Rectal smooth muscle tissue (tissue), 1 donor: ENCODE results near the gene ETFA.

Experiments used
- H3K27ac ChIP-seq: one replicate; pipeline ENCODE4 v1.7.0; 2013; ENCODE audit warnings: low read depth, low read length, inconsistent platforms
- H3K27me3 ChIP-seq: one replicate; pipeline ENCODE4 v1.7.0; 2013; ENCODE audit warnings: low read length; ENCODE audit not compliant: control insufficient read depth, insufficient read depth
- H3K36me3 ChIP-seq: one replicate; pipeline ENCODE4 v1.7.0; 2013; ENCODE audit warnings: low read length; ENCODE audit not compliant: control insufficient read depth, insufficient read depth
- H3K4me1 ChIP-seq: one replicate; pipeline ENCODE4 v1.7.0; 2013; ENCODE audit warnings: low read length; ENCODE audit not compliant: control insufficient read depth, insufficient read depth
- H3K4me3 ChIP-seq: one replicate; pipeline ENCODE4 v1.7.0; 2013; ENCODE audit warnings: low read length
- H3K9ac ChIP-seq: one replicate; pipeline ENCODE4 v1.7.0; 2013; ENCODE audit warnings: low read length

The ETFA gene

GRCh38 chr15:76209523-76209922, 101.7 kb downstream of the ETFA start:
- H3K4me3 ChIP-seq: no peak overlapping the region
- H3K4me1 ChIP-seq: no peaks in the 10 kb centered on the region
- H3K27me3 ChIP-seq: no peaks in the 10 kb centered on the region
- no peak overlapping the region for H3K27ac ChIP-seq
- no peak overlapping the region for H3K9ac ChIP-seq
- peaks cover 10% of the 10 kb centered on the region for H3K36me3 ChIP-seq

DNA sequence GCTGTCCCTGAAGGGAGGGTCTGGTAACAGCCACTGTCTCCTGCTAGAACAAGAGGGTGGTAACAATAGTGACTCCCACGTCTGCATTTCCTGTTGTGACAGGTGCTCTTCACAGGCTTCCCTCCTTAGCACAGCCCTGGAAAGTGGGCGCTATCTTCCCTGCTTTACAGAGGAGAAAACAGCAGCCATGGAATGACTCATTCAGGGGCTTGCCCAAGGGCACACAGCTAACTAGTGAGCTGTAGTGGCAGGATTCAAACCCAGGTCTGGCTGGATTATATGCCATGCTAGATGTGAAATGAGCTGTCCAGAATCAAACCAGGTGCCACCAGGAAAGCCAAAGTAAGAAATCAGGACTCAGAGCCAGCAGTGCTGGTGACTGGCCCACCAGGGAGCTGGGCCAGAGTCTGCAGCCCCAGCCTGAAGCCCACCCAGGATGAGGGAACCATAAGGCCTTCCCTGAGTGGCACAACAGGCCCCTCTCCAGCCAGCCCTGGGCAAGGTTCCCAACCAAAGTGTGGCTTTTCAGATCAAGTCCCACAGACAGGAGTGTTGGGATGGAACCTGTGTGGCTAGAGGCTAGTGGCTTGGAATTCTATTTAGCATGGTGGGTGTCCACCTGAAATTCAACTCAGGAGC, 102.4 kb downstream of the ETFA start:
- no peaks in the 10 kb centered on the region for H3K4me1 ChIP-seq
- H3K9ac ChIP-seq: no peak overlapping the region
- no peak overlapping the region for H3K27ac ChIP-seq
- no peak overlapping the region for H3K4me3 ChIP-seq
- peaks cover 10% of the 10 kb centered on the region for H3K36me3 ChIP-seq
- H3K27me3 ChIP-seq: no peaks in the 10 kb centered on the region

- H3K27ac ChIP-seq: no peak overlapping the region
- H3K4me3 ChIP-seq: no peak overlapping the region
- H3K4me1 ChIP-seq: no peaks in the 10 kb centered on the region
- H3K27me3 ChIP-seq: no peaks in the 10 kb centered on the region
- H3K36me3 ChIP-seq: peaks cover 10% of the 10 kb centered on the region
- H3K9ac ChIP-seq: no peak overlapping the region
These were observed 103.0 kb downstream of the ETFA start for GRCh38 chr15:76208084-76208785.

GRCh38 chr15:76206325-76206976, 104.8 kb downstream of the ETFA start:
- H3K36me3 ChIP-seq: peaks cover 4% of the 10 kb centered on the region
- no peak overlapping the region for H3K4me3 ChIP-seq
- H3K9ac ChIP-seq: no peak overlapping the region
- no peaks in the 10 kb centered on the region for H3K27me3 ChIP-seq
- H3K27ac ChIP-seq: no peak overlapping the region
- no peaks in the 10 kb centered on the region for H3K4me1 ChIP-seq

DNA sequence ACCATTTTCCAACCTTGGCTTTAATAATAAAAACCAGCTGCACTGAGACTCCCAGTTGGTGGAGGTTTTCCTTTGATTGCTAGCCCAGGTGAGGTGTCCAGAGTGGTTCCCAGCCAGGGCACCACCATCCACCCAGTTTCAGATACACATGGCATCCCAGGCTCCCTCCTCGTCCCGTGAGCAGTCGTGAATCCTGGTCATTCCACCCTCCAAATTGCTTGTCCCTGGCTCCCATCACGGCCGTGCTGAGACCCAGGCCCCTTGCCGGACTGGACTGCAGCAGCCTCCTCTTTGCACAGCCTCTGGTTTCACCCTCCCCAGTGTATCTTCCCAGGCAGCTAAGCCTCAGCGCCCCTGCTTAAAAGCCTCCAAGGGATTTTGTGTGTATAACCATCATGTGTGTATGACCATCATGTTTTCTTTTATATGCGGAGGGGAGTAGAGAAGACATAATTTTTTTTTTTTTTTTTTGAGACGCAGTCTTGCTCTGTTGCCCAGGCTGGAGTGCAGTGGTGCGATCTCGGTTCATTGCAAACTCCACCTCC, 106.3 kb downstream of the ETFA start:
- no peaks in the 10 kb centered on the region for H3K36me3 ChIP-seq
- no peak overlapping the region for H3K27ac ChIP-seq
- no peak overlapping the region for H3K9ac ChIP-seq
- no peak overlapping the region for H3K4me3 ChIP-seq
- no peaks in the 10 kb centered on the region for H3K4me1 ChIP-seq
- H3K27me3 ChIP-seq: no peaks in the 10 kb centered on the region

DNA sequence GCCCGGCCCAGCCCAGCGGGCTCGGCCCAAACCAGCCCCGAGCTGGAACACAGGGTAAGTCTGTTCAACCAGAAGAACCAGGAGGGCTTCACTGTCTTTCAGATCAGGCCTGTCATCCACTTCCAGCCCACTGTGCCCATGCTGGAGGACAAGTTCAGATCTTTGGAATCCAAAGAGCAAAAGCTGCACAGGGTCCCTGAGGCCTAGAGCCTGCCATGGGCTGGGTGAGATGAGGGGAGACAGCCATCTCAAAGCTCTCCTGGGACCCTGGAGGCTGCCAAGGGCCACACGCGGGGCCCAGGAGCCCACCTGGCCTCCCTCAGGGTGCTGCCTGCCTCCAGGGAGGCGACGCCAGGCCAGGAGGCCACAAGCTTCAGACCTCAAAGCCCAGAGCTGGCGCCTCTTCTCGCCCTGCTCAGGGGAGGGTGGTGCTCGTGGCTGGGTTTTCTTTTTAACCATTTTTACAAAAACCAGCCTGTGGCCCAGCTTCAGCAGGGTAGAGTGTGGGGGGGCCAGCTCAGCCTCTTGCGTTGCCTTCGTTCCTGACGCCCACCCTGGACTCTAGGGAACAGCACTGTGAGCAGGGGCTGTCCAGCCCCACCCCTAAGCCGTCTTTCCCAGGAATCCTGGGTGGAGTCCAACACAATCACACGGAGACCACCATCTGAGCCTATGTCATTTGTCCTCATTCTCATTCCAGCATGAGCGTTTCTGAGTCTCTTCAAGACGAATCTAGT, 107.0 kb downstream of the ETFA start:
- no peaks in the 10 kb centered on the region for H3K27me3 ChIP-seq
- no peak overlapping the region for H3K4me3 ChIP-seq
- no peak overlapping the region for H3K27ac ChIP-seq
- no peak overlapping the region for H3K9ac ChIP-seq
- H3K4me1 ChIP-seq: peaks cover 1% of the 10 kb centered on the region
- H3K36me3 ChIP-seq: no peaks in the 10 kb centered on the region

DNA sequence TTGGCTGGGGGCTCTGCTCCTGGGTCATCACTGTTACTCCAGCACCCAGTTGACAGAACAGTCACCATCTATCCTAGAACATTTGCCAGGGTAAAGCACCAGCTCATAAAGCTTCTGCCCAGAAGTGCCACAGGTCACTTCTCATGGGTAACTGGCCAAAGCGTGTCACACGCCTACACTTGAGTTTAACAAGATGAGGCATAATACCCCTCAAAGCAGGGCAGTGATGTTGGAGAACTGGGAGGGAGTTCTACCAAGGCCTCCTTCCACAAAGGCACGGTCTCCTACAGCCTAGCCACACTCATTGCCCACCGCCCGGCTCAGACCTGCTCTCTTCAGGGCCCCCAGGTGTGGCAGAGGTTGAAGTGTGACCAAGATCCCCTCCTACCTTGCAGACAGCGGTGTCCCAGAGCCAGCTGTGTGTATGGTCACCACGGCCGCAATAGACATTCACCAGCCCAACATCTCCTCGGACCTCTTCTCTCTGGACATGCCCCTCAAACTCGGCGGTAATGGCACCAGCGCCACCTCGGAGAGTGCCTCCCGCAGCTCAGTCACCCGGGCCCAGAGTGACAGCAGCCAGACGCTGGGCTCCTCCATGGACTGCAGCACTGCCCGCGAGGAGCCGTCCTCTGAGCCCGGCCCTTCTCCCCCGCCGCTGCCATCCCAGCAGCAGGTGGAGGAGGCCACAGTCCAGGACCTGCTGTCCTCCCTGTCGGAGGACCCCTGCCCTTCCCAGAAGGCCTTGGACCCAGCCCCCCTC, 107.7 kb downstream of the ETFA start:
- H3K27ac ChIP-seq: no peak overlapping the region
- H3K27me3 ChIP-seq: no peaks in the 10 kb centered on the region
- no peak overlapping the region for H3K4me3 ChIP-seq
- no peaks in the 10 kb centered on the region for H3K36me3 ChIP-seq
- H3K4me1 ChIP-seq: peaks cover 3% of the 10 kb centered on the region
- H3K9ac ChIP-seq: no peak overlapping the region

- Histone ChIP-seq H3K4me3 (no peak overlapping the region), H3K27ac (no peak overlapping the region), H3K4me1 (peaks cover 13% of the 10 kb centered on the region), H3K36me3 (no peaks in the 10 kb centered on the region), H3K27me3 (no peaks in the 10 kb centered on the region), H3K9ac (no peak overlapping the region)
These were observed 109.6 kb downstream of the ETFA start for GRCh38 chr15:76201536-76202255.

GRCh38 chr15:76200641-76201105, 110.6 kb downstream of the ETFA start:
- Histone ChIP-seq H3K27me3 (no peaks in the 10 kb centered on the region), H3K4me3 (no peak overlapping the region), H3K9ac (no peak overlapping the region), H3K36me3 (no peaks in the 10 kb centered on the region), H3K27ac (no peak overlapping the region), H3K4me1 (peaks cover 19% of the 10 kb centered on the region)

DNA sequence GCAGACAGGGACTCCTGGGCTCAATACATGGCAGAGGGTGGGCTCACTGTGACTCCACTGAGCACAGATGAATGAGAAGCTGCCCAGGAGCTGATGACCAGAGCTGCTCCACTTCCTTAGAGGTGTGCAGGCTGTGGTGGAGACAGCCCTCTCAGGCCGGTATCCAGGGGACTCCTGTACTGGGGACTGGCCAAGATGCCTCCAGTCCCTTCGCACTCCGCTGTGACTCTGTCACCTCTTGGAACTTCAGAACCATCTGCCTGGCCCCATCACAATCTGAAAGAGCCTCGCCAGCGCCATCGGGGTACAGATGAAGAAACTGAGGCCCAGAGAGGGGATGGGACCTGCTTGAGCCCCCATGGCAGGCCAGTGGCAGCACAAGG, 111.2 kb downstream of the ETFA start:
- Histone ChIP-seq H3K4me1 (peaks cover 19% of the 10 kb centered on the region), H3K27me3 (no peaks in the 10 kb centered on the region), H3K27ac (no peak overlapping the region), H3K9ac (no peak overlapping the region), H3K36me3 (no peaks in the 10 kb centered on the region), H3K4me3 (no peak overlapping the region)
